Brain microvascular endothelial cell (primary cell): ENCODE measurements around the gene JAKMIP3.

Source experiments
- DNase-seq: peaks from one replicate; pipeline ENCODE4 v3.0.0-alpha.2; 2020
- H3K27ac ChIP-seq: fragments of 250-450 bp; sonication (Bioruptor Pico); 2 replicates; pipeline ENCODE4 v1.5.1; 2020; ENCODE audit warnings: mild to moderate bottlenecking, moderate library complexity
- H3K27me3 ChIP-seq: fragments of 250-450 bp; sonication (Bioruptor Pico); replicated peaks from 2 replicates; pipeline ENCODE4 v1.5.1; 2020; ENCODE audit warnings: mild to moderate bottlenecking
- H3K36me3 ChIP-seq: fragments of 250-450 bp; sonication (Bioruptor Pico); replicated peaks from 2 replicates; pipeline ENCODE4 v1.5.1; 2020; ENCODE audit warnings: mild to moderate bottlenecking
- H3K4me3 ChIP-seq: 2 replicates; pipeline ENCODE4 v1.5.1; 2011; ENCODE audit warnings: low read depth, mild to moderate bottlenecking, control low read depth, low read length, moderate library complexity
- in situ Hi-C: cut with HindIII; loops from 2 replicates; pipeline ENCODE4 v1.10.0; 2017; ENCODE audit warnings: low sequenced_read_pairs, low pct_ligation_motif_present
- TF ChIP-seq, protein P1 (sequence below): IDR thresholded peaks from 2 replicates; pipeline ENCODE4 v1.5.1; 2011; ENCODE audit warnings: low read depth, mild to moderate bottlenecking, moderate library complexity, low read length, control low read depth, inconsistent platforms; ENCODE audit errors: missing control alignments

The JAKMIP3 gene

DNA sequence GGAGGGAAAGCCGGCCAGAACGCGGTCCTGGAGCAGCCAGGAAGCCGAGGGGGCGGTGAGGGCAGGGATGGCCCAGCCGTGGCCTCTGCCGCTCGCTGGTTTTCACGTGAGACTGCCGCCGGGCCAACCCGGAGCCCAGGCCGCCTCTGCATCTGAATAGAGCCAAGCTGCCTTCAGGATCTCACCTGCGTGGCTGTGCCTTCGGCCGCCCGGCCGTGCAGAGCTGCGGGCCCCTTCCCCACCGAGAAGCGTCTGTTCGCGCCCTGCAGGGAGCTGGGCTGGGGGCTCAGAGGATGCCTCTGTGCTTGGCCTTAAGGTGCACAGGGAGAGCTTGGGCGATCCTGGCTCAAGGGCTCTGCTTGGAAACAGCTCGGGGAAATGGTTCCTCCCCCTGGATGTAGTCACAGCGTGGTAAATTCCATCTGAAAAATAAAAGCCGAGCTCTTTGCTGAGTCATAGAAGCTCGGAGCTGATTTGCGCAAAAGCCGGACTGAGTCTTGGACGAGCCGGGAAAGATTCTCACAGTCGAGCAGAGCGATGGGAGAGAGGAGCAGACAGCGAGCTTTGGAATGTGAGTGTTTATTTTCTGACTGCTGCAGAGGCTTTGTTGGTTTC, at the start of gene JAKMIP3:
Gene JAKMIP3 (plus strand): TSS at position 456 of the 615 bp plus-strand sequence. CDS start 38,863 bp downstream, outside the sequence.
- Histone ChIP-seq H3K27me3 (no peaks in the 10 kb centered on the region), H3K27ac (peak within 1 kb of the TSS; percentile 57), H3K4me3 (peak within 1 kb of the TSS; percentile 47), H3K36me3 (no peaks in the 10 kb centered on the region)
- in situ Hi-C loops: no loop called here
- DNase-seq: peak; percentile 93
- TF ChIP-seq, protein P1, sequence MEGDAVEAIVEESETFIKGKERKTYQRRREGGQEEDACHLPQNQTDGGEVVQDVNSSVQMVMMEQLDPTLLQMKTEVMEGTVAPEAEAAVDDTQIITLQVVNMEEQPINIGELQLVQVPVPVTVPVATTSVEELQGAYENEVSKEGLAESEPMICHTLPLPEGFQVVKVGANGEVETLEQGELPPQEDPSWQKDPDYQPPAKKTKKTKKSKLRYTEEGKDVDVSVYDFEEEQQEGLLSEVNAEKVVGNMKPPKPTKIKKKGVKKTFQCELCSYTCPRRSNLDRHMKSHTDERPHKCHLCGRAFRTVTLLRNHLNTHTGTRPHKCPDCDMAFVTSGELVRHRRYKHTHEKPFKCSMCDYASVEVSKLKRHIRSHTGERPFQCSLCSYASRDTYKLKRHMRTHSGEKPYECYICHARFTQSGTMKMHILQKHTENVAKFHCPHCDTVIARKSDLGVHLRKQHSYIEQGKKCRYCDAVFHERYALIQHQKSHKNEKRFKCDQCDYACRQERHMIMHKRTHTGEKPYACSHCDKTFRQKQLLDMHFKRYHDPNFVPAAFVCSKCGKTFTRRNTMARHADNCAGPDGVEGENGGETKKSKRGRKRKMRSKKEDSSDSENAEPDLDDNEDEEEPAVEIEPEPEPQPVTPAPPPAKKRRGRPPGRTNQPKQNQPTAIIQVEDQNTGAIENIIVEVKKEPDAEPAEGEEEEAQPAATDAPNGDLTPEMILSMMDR: no peak

DNA sequence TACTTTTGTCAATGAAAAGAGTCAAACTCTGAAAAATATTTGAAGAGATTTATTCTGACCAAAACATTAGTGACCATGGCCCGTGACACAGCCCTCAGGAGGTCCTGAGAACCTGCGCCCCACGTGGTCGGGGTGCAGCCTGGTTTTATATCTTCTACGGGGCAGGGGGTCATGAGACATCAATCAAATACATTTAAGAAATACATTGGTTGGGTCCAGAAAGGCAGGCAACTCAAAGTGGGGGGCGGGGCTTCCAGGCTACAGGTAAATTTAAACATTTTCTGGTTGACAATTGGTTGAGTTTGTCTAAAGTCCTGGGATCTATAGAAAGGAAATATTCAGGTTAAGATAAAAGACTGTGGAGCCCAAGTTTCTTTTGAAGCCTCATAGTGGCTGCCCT, 49.2 kb upstream of the JAKMIP3 start:
- in situ Hi-C loops: no loop called here
- Histone ChIP-seq H3K4me3 (no peak overlapping the region), H3K36me3 (no peaks in the 10 kb centered on the region), H3K27me3 (no peaks in the 10 kb centered on the region), H3K27ac (no peak overlapping the region)
- TF ChIP-seq, protein P1: no peak
- no peak for DNase-seq

DNA sequence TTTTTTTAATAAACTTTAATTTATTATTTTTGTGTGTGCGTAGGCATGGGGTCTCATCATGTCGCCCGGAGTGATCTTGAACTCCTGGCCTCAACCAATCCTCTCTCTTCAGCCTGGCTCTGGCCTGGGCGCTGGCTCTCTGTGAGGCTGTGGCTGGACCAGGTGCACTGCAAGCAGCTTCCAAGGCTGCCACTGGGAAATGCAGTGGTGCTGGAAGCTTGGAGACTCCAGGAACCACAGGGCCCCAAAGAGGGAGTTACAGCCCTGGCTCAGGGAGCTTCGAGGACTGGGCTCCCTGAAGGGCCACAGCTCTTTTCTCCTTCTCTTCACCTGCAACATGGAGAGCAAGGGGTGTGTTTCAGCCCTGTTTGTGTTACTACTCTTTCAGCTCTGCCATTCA, 47.3 kb upstream of the JAKMIP3 start:
- Histone ChIP-seq H3K27me3 (peaks cover 1% of the 10 kb centered on the region), H3K36me3 (no peaks in the 10 kb centered on the region), H3K27ac (no peak overlapping the region), H3K4me3 (no peak overlapping the region)
- no peak for DNase-seq
- in situ Hi-C loops: no loop called here
- TF ChIP-seq, protein P1: no peak

DNA sequence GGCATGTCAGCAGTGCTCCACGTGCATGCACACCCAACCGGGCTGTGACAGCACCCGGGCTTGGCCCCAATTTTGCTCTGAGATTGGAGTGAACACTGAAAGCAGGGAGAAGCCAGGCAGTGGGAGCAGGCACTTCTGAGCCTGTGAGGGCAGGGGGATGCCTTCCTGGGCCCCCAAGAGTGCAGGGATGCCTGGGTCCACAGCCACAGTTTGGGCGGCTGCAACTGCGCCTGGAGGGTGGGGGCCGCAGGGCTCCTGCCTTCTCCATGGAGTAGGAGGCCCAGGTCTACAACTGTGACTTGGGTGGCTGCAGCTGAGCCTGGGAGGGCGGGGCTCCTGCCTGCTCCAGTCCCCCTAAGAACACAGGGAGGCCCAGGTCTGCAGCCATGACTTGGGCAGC, 46.4 kb upstream of the JAKMIP3 start:
- Histone ChIP-seq H3K36me3 (no peaks in the 10 kb centered on the region), H3K27ac (no peak overlapping the region), H3K27me3 (peaks cover 3% of the 10 kb centered on the region), H3K4me3 (no peak overlapping the region)
- no peak for DNase-seq
- TF ChIP-seq, protein P1: no peak
- in situ Hi-C loops: no loop called here

DNA sequence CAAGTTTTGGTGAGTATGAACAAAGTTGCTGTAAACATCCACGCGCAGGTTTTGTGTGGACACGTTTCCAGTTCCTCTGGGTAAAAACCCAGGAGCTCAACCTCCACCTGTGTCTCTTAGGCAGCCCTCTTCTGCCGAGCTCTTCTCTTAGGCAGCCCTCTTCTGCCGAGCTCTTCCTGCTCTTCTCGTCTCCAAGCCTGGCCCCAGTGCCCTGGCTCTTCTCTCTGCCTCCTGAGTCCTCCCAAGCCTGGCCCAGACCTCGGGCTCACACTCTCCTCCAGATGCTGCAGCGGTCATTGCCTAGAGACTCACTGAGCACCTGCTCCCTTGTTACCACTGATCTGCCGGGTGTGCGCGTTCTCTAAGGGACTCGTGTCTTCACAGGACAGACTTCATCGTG, 45.3 kb upstream of the JAKMIP3 start:
- no peak for DNase-seq
- Histone ChIP-seq H3K4me3 (no peak overlapping the region), H3K36me3 (no peaks in the 10 kb centered on the region), H3K27ac (no peak overlapping the region), H3K27me3 (peaks cover 3% of the 10 kb centered on the region)
- TF ChIP-seq, protein P1: no peak
- in situ Hi-C loops: no loop called here

DNA sequence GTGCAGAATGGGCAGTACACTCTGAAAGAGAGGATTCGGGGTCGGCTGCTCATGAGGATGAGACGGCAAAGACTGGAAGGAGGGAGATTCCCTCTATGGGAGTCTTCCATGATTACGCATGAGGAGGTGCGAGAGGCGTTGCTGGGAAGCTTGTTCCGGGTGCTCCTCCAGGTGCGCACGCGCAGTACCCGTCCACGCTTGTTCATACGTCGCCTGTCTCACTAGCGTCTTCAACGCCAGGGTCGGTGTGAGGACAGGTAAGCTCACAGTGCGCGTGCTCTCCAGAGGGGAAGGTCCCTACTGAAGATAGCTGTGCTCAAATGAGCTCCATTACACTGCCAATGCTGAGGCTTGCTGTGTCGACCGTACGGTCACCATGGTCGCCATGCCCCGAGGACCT, 44.7 kb upstream of the JAKMIP3 start:
- TF ChIP-seq, protein P1: no peak
- peaks cover 3% of the 10 kb centered on the region for H3K27me3 ChIP-seq
- H3K36me3 ChIP-seq: no peaks in the 10 kb centered on the region
- no peak overlapping the region for H3K27ac ChIP-seq
- DNase-seq: no peak
- in situ Hi-C loops: no loop called here
- no peak overlapping the region for H3K4me3 ChIP-seq
